ENCODE measurements around the gene IFITM5.
"Not testable (repeated sequence)": the region's sequence is repeated elsewhere in the genome, so short reads cannot be mapped to it uniquely, and the experiment has no call there.

The IFITM5 gene

GRCh38 chr11:328516-329100 is 29.3 kb upstream of the IFITM5 start:
- DNase-seq: not testable (repeated sequence)

GRCh38 chr11:328012-328411 is 28.7 kb upstream of the IFITM5 start:
- no peak for DNase-seq

GRCh38 chr11:327581-327923 is 28.2 kb upstream of the IFITM5 start:
- DNase-seq: no peak

GRCh38 chr11:326842-327580 is 27.7 kb upstream of the IFITM5 start:
- DNase-seq: peak in 16 of 56 donors; percentile 18 to 59 (median 40)

GRCh38 chr11:326592-326841 is 27.2 kb upstream of the IFITM5 start:
- no peak for DNase-seq

GRCh38 chr11:325796-326591 is 26.7 kb upstream of the IFITM5 start:
- no peak for DNase-seq

GRCh38 chr11:324593-325517 is 25.5 kb upstream of the IFITM5 start:
- DNase-seq: peak in 3 of 56 donors; percentile 48 to 60 (median 52)

- no peak for DNase-seq
Measured at GRCh38 chr11:324156-324555, 24.8 kb upstream of the IFITM5 start.

- DNase-seq: not testable (repeated sequence)
Measured at GRCh38 chr11:319888-320273, 20.6 kb upstream of the IFITM5 start.

GRCh38 chr11:319121-319887 is 20.0 kb upstream of the IFITM5 start:
- not testable (repeated sequence) for DNase-seq

- not testable (repeated sequence) for DNase-seq
Measured at GRCh38 chr11:318405-319120, 19.2 kb upstream of the IFITM5 start.

GRCh38 chr11:317668-318404 is 18.5 kb upstream of the IFITM5 start:
- DNase-seq: not testable (repeated sequence)

- DNase-seq: no peak
Measured at GRCh38 chr11:316891-317301, 17.6 kb upstream of the IFITM5 start.

- DNase-seq: no peak
Measured at GRCh38 chr11:316031-316701, 16.8 kb upstream of the IFITM5 start.

GRCh38 chr11:315516-315994 is 16.2 kb upstream of the IFITM5 start:
- no peak for DNase-seq

GRCh38 chr11:315051-315481 is 15.7 kb upstream of the IFITM5 start:
- DNase-seq: no peak

- not testable (repeated sequence) for DNase-seq
Measured at GRCh38 chr11:314554-314875, 15.2 kb upstream of the IFITM5 start.

- no peak for DNase-seq
Measured at GRCh38 chr11:313787-314553, 14.6 kb upstream of the IFITM5 start, which contains the start of gene IFITM1. Gene IFITM1 (plus strand): TSS chr11:314040. CDS start chr11:314171, 131 bp downstream.

All from amygdala (tissue), 56 donors.